Measurements from ENCODE around the gene PPP6R2.

The PPP6R2 gene

DNA sequence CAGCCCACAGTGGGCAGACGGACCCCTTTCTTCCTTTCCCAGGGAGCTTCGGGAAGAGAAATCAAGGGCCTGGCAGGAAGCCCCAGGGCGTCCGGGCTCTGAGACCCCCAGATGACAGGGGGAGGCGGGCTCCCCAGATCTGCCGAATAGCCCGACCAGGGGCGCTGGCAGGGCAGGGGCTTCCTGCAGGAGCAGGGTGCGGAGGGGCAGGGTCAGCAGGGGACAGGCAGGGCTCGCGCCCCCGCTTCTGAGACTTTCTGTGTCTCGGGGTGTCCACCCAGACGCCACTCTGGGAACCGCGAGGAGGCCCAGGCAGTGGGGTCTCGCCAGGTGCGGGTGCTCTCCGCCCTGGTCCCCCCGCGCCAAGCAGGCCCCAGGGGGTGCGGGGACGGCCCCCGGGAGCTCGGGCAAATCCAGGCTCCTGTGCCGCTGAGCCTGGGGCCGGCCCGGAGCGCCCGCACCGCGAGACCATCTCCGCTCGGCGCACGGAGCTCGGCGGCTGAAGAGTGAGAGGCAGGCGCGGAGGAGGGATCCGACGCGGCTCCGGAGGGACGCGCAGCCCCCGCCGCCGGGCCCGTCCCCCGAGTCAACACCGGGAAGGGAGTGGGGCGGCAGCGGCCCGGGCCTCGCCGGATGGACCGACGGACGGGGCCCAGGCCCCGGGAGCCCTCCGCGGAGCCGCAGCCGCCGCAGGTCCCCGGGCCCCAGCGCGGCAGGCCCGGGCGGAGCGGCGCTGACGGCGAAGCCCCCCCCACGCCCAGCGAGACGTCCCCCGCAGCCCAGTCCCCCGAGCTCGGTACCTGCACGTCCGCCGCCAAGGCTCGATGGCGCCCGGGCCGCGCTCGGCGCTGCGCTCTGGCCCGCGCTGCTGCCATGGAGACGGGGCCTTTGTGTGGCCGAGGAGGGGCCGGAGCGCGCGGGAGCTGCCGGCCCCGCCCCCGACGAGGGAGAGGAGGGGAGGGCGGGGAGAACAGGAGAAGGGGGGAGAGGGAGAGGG is 36.1 kb upstream of the PPP6R2 start, which contains the start of gene PLXNB2:
TSS of gene PLXNB2 (minus strand) at position 894 of the 997 bp plus-strand sequence. CDS start 17,062 bp downstream, outside the sequence.
- peak; percentile 65 for DNase-seq

DNA sequence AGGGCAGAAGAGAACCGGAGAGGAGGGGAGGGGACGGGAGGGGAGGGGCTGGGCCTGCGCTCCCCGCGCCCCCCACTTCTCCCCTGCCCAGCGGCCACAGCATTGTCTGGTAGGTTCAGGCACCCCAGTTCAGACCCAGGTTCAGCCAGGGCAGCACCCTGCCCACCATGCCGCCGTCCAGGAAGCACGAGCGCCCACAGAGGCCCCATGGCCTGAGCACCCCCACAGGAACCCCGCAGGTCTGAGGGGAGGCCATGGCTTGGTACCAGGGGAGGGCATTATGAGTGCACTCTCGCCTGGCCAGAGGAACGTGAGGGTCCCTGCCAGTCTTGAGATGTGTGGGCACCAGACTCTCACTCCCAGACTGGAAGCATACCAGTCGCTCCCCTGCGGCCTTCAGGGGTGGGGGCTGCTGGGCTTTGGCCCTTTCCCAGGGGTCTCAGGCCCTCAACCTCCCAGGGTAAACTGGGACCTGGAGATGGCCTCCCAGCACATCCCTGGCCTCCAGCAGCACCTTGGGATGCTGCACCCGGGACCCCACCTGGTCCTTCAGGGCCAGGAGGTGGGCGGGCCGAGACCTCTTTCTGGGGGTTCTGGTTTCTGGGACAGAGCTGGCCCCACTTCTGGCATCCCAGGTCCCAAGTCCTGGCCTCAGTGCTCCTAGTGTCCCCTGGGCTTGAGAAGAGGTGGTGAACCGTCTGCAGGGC is 35.1 kb upstream of the PPP6R2 start:
- no peak for DNase-seq

DNA sequence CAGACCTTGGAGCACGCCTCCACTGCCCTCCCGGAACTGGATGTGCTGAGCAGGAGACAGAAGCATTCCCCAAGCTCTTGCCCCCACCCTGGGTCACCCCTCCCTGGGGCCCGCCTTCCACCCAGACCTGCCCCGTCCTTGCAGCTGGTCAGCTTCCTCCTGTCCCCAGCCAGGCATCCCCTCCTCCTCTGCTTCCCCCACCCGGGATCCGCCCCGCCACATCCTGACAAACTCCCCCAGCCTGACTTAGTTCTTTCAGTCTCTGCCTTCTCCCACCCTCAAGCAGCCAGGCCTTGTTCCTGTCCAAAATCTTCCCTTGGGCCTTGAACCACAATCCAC is 34.6 kb upstream of the PPP6R2 start:
- no peak for DNase-seq

DNA sequence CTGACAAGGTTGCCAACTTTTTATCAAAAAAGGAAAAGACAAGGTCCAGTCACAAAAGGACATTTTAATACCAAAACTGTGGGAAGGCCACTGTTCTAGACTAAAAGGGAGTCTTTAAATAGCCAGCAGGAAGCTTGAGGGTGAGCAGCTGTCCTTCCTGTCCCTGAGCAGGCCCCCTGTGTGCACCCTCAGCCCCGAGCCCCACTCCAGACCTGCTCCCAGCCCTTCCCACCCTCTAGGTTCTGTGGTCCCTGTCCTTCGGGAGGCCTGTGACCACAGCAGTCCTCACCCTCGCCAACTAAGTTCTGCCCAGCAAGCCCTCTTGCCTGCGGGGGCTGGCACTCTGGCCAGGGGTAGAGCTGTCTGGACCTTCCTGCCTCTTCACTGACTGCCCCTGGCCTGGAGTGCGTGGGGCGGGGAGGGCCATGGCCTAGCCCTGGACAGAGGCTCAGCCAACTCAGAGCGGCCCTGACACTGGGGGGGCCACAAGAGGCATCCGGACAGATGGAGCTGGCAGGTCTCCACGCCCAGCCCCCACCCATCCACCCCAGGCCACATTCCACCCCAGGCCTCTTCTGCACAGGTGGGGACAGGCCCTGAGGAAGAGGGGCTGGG is 34.0 kb upstream of the PPP6R2 start:
- no peak for DNase-seq

DNA sequence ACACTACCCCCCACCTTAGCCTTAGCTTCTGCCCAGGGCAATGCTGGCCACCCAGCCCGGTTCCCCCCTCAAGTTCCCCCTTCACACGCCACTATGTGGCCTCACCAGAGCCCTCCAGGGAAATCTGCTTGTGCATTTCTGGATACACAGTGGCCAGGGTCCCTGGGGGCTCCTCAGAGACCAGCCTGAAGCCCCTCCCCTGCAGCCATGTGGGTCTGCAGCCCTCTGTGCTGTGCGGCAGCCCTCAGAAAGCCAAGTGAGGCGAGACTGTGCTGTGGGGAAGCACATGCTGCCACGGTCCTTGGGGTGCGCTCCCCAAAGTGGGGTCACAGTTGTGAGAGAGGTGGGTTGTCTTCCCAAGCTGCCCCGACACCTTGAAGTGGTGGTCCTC is 33.5 kb upstream of the PPP6R2 start:
- no peak for DNase-seq

DNA sequence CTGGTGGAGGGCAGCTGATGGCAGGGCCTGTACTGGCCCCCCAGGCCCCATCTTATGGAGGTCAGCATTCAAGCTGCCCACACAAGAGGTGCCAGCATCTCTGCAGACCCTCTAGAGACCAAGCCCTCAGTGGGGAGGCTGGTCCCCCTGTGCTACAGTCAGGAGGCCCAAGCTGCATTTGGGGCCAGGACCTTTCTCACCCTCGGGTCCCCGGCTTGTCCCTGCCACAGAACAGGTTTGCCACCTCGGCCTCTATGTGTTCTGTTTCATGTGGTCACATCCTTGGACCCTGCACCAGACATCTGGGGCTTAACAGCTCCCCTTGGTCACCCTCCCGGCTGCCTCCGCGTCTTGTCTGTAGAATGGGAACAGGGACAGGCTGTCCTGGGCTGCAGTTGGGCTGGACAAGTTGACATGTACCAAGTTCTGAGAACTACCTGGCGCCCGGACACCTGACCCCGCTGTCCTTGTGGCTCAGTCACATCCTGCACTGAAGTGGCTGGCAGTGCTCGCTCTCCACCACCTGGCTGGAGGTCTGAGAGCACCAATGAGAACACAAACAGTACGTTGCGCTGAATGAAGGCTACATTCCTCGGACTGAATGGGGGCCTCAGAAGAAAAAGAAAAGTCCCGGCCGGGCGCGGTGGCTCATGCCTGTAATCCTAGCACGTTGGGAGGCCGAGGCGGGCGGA is 33.0 kb upstream of the PPP6R2 start:
- DNase-seq = no peak

DNA sequence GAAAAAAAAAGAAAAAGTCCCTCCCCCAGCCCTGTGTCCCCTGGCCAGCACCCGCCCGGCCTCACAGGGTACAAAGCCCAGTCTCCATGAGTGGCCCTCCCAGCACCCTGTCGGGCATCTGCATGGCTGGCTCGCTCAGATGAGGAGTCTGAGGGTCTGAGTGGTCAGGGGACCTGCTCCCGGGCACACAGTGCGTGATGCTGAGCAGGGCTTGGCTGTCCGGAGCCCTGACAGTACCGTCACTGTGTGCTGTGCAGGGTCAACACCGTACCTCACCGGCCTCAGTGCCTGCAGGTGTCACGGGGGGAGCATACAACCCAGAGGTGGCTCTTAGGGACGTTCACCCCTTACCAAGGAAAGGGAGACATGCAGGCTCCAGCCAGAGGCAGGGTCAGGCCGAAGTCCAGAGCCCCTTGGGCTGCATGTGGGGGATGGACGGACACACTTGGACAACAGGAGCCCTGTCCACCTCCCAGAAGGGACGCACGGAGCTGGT is 32.1 kb upstream of the PPP6R2 start:
- DNase-seq = no peak

DNA sequence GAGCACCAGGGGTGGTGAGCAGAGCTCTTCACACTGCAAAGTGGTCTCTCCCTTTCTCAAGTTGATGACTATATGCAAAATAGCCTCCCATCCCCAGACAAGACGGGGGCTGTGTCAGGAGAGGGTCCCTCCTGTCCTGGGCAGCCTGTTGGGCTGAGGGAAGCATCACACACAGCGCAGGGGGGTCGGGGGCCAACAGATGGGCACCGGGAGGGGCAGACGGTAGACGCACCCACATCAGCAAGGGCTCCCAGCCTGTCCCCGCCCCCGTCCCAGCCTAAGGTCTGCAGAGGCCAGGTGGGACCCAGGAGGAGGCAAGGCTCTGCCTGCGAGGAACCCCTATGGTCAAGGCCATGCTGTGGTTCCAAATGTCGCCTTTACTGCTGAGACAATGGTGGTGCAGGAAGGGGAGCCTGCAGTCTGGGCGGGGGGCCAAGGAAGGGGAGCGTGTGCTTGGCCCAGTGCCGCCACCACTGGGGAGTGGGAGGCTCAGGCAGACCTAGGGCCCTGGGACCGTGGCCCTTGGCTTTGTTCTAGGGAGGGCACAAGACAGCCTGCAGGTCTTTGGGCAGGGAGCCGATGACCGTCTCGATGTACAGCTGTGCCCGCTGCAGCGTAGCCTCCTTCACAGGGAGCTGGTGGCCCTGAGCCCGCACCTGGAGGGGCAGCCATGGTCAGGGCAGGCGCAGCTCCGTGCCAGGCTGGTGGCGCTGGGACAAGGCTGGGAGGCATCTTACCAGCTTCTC is 31.3 kb upstream of the PPP6R2 start:
- no peak for DNase-seq

DNA sequence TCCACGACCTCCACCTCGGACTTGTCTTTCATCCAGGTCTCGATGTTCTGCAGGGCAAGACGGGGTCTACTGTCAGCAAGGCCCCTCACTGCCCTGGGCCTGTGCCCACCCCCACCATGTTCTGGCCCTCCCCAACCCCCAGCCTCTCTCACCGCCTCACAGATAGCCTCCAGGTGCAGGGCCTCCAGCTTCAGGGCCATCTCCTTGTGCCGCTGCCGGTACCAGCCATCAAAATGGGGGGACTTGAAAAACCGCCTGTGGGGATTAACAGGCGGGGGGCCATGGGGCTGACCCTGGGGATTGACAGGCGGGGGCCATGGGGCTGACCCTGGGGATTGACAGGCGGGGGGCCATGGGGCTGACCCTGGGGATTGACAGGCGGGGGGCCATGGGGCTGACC is 30.8 kb upstream of the PPP6R2 start:
- no peak for DNase-seq

DNA sequence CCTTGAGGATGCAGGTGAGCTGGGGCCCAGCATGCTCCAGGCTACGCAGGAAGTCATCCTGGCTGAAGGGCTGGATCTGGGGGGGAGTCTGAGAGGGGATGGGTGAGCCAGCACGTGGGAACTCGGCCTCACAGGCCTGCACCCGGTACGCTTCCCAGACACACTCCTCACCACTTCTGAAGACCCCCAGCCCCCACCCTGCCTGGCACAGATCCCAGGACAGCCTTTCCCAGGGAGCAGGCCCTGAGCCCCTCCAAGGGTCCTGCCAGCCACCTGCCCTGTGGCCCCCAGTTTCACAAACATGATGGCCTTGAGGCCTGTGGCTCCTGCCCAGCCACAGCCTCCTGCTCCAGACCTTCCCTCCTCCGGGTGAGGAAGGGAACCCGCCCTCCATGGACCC is 30.1 kb upstream of the PPP6R2 start:
- no peak for DNase-seq

DNA sequence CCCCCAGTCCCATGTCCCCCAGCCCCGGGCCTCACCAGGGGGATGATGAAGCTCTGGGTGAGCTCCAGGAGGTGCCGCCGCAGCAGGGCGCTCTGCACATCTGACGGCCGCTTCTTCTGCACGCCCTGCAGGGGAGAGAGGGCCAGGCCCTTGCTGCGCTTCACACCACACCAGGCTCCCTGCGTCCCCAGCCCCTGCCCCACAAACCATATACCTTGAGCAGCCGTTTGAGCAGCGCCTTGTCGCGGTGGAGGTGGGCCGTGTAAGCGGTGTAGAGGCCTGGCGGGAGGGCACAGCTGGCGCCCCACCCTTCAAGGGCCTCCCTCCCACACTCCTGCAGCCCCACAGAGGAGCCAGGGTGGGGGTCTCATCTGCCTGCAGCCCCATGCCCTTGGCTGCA is 29.5 kb upstream of the PPP6R2 start:
- DNase-seq = no peak

DNA sequence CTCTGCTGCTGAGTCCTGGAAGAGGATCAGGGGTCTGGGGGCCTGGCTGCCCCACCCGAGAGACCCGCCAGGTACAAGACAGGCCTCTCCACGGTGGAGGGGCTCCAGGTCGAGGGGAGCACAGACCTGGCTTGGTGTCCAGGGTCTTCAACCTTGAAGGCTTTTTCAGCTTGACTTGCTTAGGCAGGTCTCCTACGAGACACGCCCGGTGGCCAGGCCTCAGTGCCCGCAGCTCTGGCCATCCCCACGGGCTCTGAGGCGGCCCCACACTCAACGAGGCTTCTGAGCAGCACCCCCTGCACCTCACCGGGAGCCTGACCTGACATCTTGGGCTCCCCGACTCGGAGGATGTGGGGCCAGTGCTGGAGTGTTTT is 29.1 kb upstream of the PPP6R2 start:
- no peak for DNase-seq

DNA sequence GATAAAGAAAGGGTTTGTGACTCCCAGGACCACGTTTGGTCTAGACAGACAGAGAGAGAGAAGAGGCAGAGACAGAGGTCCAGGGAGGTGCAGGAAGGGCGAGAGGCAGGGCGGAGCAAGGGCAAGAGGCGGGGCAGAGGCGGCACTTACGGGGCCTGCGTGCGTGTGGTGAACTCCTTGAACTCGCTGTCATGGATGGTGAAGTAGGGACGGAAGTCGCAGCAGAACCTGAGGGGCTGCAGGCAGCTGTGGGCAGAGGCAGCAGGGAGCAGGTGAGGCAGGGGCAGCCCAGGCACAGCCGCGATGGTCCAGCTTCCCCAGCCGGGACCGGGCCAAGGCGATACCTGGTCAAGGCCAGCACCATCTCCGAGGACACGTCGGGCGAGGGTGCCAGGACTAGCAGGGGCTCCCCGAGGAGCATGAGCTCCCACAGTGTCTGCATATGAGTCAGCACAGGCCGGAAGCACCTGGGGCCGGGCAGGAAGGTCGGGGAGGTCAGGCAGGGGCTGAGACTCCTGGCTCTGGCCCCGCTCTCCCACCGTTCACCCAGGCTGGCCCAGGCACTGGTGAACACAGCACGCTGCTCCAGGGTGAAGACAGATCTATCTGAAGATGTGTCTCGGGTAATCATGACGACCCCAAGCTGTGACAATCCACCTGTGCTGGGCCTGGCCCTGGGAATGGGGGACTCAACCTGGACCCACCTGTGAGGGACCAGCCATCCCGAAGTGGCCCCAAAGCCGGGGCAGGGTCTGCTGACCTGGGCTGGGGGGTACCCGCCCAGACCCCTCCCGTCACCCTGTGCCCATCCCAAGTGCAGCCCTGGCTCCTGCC is 28.5 kb upstream of the PPP6R2 start:
- peak; percentile 78 for DNase-seq

DNA sequence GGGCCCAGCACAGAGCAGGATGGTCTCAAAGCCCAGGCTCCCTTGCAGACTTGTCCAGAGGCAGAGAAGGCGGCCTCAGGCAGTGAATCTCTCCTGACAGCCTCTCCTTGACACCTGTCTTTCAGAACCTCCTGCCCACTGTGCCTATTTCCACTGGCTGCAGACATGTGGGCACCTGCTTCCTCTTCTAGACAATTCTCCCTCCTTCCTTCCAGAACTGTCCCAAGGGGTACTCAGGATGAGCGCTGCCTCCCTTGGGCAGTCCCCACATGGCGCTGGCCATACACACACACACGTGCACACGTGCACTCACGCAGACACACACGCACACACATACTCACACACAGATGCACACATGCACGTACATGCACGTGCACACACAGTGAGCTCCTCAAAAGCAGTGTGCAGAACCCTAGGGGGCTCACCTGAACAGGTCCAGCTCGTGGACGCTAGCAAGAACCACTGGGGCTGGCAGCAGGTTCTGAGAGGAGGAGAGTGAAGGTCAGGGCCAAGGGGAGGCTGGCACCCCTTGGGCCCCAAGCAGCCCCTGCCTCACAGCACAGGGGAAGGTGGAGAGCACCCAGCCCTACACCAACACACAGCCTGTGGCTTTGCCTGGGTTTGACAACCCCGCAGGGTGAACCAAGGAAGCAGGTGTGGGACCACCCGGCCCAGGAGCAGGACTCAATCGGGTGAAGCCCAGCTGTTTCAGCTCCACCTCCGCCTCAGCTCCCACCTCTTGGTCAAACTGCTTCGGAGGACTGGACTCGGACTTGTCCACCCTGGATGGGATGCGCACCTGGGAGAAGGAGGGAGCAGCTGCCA is 27.6 kb upstream of the PPP6R2 start:
- DNase-seq = no peak

DNA sequence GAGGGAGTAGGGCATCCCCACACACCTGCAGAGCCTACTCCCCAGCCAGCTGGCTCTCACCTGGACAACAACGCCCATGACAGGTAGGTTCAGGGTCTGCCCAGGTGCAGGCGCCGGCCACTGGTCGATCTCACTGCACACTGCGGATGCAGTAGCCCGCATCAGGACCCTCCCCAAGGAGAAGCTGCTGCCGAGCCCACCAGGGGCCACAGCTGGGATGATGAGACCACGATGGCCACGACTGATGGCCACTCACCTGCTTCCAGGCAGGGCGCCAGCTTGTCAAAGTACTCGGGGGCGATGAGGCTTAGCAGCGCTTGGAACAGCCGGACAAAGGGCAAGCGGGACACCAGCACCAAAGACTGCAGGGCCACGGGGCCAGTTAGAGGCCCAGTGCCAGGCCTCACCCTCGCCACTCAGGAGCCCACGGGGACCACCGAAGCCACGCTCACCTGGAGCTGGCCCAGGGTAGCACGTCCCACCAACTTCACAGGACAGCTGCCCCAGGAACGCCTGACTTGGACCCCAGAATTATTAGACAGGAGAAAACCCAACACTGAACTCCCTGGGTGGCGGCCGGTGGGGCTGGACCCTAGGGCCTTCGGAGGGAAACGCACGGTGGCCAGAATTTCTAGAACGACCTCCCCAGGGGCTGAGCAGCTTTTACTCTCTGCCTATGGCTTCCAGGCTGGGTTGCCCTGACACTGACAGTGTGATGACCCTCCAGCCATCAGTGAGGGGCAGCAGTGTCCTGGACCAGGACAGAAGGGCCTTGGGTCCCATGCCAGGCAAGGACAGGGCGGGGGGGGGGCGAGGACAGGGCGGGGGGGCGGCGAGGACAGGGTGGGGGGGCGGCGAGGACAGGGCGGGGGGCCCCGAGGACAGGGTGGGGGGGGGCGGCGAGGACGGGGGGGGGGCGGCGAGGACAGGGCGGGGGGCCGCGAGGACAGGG is 26.7 kb upstream of the PPP6R2 start:
- no peak for DNase-seq

DNA sequence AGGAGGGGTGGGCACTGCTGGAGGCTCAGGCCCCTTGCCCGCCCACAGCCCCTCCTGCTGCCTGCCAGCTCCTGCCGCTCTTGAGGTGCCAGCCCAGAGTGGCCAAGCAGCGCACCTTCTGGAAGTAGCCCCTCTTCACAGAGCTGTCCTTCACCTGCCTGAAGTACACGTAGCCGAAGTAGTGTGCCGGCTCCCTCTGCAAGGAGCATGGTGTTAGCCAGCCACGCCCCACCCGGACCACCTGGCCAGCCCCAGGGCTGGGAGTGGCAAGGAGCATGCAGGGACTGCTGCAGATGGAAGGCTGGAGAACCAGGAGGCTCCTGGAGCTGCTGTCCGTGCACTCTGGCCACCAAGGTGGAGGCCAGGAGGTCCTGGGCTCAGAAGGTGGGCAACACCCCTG is 25.9 kb upstream of the PPP6R2 start:
- DNase-seq = no peak

DNA sequence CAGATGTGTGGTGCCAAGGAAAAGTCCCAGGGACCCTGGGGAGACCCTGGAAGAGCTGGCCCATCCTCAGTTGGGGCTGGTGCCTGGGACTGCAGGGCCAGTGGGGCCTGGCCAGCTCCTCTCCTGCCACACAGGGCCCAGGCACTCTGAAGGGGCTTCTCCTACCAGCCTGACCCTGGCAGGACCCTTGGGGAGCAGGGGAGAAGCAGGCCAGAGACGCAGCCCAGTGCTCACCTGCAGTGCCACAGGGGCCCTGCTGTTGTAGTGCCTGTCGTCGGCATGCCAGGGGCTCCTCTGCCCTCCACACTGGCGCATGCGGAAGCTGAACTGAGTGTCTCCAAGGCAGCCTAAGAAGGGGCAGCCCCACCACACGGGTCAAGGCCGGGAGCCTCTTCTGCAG is 25.5 kb upstream of the PPP6R2 start:
- no peak for DNase-seq

DNA sequence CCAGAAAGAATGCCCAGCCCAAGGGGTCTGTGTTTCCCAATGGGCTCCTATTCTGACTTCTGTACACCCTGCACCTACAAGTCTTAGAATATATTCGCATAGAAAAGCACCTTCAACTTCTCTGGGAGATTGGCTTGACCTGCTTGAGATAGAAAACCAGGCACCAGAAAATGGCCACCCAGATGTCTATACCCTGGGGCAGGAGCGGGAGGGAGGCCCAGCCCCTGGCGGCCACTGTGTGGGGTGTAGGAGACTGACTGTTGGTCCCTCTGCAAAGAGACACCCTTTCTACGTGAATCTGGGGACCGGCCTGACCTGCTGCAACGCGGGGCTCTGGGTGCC is 24.8 kb upstream of the PPP6R2 start:
- no peak for DNase-seq

DNA sequence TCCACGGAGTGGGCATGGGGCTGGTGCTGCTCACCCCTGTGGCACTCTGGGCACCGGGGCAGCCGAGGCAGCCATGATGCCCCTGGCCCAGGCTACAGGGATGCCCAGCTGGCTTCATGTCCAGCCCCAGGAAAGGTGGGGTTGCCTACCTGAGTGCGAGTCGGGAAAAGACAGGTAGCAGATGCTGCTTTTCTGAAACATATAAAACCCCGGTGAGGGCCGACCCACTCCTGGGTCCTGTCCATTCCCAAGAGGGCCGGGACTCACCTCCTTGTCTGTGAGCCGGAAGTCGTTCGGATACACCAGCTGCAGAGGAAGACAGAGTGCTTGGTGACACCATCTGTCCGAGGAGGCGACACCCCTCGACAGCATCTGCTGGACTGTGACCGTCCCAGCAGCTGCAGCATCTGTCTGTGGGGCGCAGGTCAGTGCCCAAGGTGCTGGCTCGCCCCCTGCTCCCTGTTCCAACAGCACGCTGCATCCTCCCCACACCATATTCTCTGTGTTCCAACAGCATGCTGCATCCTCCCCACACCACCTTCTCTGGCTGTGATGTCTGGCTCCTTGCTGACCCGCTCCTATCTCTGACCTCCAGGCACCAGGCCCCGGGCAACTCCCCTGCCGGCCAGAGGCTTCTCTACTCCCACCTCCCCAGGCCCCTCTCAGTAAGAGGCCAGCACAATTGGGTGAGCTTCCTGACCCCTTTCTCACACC is 24.3 kb upstream of the PPP6R2 start:
- DNase-seq = no peak
